ENCODE data around the gene ARHGEF4.

DNA sequence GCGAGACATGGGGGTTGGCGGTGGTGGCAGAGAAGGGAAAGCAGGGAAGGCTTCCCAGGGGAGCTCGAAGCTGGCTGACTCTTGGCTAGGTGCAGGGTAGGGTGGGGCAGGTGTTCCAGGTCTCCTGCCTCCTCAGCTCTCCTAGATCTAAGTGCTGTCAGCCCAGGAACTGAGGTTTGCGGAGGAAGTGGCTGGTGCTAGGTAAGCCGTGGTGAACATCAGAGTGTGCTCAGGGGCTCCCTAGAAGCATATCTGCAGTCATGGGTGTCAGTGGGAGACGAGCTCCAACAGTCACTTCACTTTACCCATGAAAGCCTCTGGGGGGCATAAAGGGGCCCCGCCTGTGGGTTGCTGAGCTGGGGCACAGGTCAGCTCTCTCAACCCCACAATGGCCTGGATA, 34.1 kb downstream of the ARHGEF4 start:
- TF ChIP-seq, protein P1, sequence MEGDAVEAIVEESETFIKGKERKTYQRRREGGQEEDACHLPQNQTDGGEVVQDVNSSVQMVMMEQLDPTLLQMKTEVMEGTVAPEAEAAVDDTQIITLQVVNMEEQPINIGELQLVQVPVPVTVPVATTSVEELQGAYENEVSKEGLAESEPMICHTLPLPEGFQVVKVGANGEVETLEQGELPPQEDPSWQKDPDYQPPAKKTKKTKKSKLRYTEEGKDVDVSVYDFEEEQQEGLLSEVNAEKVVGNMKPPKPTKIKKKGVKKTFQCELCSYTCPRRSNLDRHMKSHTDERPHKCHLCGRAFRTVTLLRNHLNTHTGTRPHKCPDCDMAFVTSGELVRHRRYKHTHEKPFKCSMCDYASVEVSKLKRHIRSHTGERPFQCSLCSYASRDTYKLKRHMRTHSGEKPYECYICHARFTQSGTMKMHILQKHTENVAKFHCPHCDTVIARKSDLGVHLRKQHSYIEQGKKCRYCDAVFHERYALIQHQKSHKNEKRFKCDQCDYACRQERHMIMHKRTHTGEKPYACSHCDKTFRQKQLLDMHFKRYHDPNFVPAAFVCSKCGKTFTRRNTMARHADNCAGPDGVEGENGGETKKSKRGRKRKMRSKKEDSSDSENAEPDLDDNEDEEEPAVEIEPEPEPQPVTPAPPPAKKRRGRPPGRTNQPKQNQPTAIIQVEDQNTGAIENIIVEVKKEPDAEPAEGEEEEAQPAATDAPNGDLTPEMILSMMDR (conservative IDR thresholded peaks at IDR 0.05; ENCODE audit: low read length): no peak
- TF ChIP-seq EZH2phosphoT487 (IDR thresholded peaks at IDR 0.05; ENCODE audit: borderline replicate concordance): no peak

Measured in Loucy (cell line).